Measurements from ENCODE around the gene HOXC10.

The HOXC10 gene

GRCh38 chr12:53995378-53996239 lies 10.7 kb downstream of the HOXC10 start:
- TF ChIP-seq POLR2A (IDR thresholded peaks at IDR 0.05; ENCODE audit: low read depth, low read length) = no peak
- TF ChIP-seq POLR2AphosphoS5 (IDR thresholded peaks at IDR 0.05; ENCODE audit: low read depth, low read length) = no peak
- no peak for TF ChIP-seq SPI1 (IDR thresholded peaks at IDR 0.05; ENCODE audit: low read depth, low read length)
- TF ChIP-seq TAF1 (IDR thresholded peaks at IDR 0.05; ENCODE audit: low read depth, low read length) = no peak
- no peak for TF ChIP-seq PAX5 (IDR thresholded peaks at IDR 0.05; ENCODE audit: insufficient read depth, low read length, severe bottlenecking)
- TF ChIP-seq POU2F2 (IDR thresholded peaks at IDR 0.05; ENCODE audit: low read depth, low read length) = no peak
- DNase-seq (ENCODE audit: insufficient read length, low spot score) = no peak
- FAIRE-seq = no peak

GRCh38 chr12:53996240-53997203 lies 11.6 kb downstream of the HOXC10 start:
- TF ChIP-seq SPI1 (IDR thresholded peaks at IDR 0.05; ENCODE audit: low read depth, low read length) (no peak), POLR2AphosphoS5 (IDR thresholded peaks at IDR 0.05; ENCODE audit: low read depth, low read length) (no peak), POU2F2 (IDR thresholded peaks at IDR 0.05; ENCODE audit: low read depth, low read length) (no peak), PAX5 (IDR thresholded peaks at IDR 0.05; ENCODE audit: insufficient read depth, low read length, severe bottlenecking) (no peak), TAF1 (IDR thresholded peaks at IDR 0.05; ENCODE audit: low read depth, low read length) (no peak), POLR2A (IDR thresholded peaks at IDR 0.05; ENCODE audit: low read depth, low read length) (no peak)
- DNase-seq (ENCODE audit: insufficient read length, low spot score) = no peak
- FAIRE-seq = no peak

- DNase-seq (ENCODE audit: insufficient read length, low spot score) (no peak), FAIRE-seq (no peak)
- TF ChIP-seq PAX5 (IDR thresholded peaks at IDR 0.05; ENCODE audit: insufficient read depth, low read length, severe bottlenecking) = no peak
- TF ChIP-seq POLR2AphosphoS5 (IDR thresholded peaks at IDR 0.05; ENCODE audit: low read depth, low read length) = no peak
- no peak for TF ChIP-seq TAF1 (IDR thresholded peaks at IDR 0.05; ENCODE audit: low read depth, low read length)
- no peak for TF ChIP-seq SPI1 (IDR thresholded peaks at IDR 0.05; ENCODE audit: low read depth, low read length)
- no peak for TF ChIP-seq POLR2A (IDR thresholded peaks at IDR 0.05; ENCODE audit: low read depth, low read length)
- no peak for TF ChIP-seq POU2F2 (IDR thresholded peaks at IDR 0.05; ENCODE audit: low read depth, low read length)
These were observed 12.5 kb downstream of the HOXC10 start for GRCh38 chr12:53997204-53998109.

- DNase-seq (ENCODE audit: insufficient read length, low spot score) (no peak), FAIRE-seq (no peak)
- TF ChIP-seq POLR2A (IDR thresholded peaks at IDR 0.05; ENCODE audit: low read depth, low read length) (no peak), POU2F2 (IDR thresholded peaks at IDR 0.05; ENCODE audit: low read depth, low read length) (no peak)
These were observed 13.4 kb downstream of the HOXC10 start for GRCh38 chr12:53998110-53998899.

GRCh38 chr12:53998900-53999236 lies 13.9 kb downstream of the HOXC10 start:
- FAIRE-seq = no peak
- TF ChIP-seq PAX5 (IDR thresholded peaks at IDR 0.05; ENCODE audit: insufficient read depth, low read length, severe bottlenecking) (no peak), TAF1 (IDR thresholded peaks at IDR 0.05; ENCODE audit: low read depth, low read length) (no peak), SPI1 (IDR thresholded peaks at IDR 0.05; ENCODE audit: low read depth, low read length) (no peak), POLR2A (IDR thresholded peaks at IDR 0.05; ENCODE audit: low read depth, low read length) (no peak), POLR2AphosphoS5 (IDR thresholded peaks at IDR 0.05; ENCODE audit: low read depth, low read length) (no peak), POU2F2 (IDR thresholded peaks at IDR 0.05; ENCODE audit: low read depth, low read length) (no peak)
- no peak for DNase-seq (ENCODE audit: insufficient read length, low spot score)

- no peak for FAIRE-seq
- DNase-seq (ENCODE audit: insufficient read length, low spot score) = no peak
These were observed 14.7 kb downstream of the HOXC10 start for GRCh38 chr12:53999559-54000115.

GRCh38 chr12:54000116-54001114 lies 15.5 kb downstream of the HOXC10 start, which contains the start of gene HOXC9:
Gene HOXC9 (plus strand): TSS chr12:54000161. CDS start chr12:54000189, 28 bp downstream.
- no peak for TF ChIP-seq POLR2AphosphoS5 (IDR thresholded peaks at IDR 0.05; ENCODE audit: low read depth, low read length)
- TF ChIP-seq POLR2A (IDR thresholded peaks at IDR 0.05; ENCODE audit: low read depth, low read length) = no peak
- TF ChIP-seq TAF1 (IDR thresholded peaks at IDR 0.05; ENCODE audit: low read depth, low read length) = no peak
- no peak for TF ChIP-seq SPI1 (IDR thresholded peaks at IDR 0.05; ENCODE audit: low read depth, low read length)
- no peak for TF ChIP-seq POU2F2 (IDR thresholded peaks at IDR 0.05; ENCODE audit: low read depth, low read length)
- TF ChIP-seq PAX5 (IDR thresholded peaks at IDR 0.05; ENCODE audit: insufficient read depth, low read length, severe bottlenecking) = no peak
- DNase-seq (ENCODE audit: insufficient read length, low spot score) (no peak), FAIRE-seq (no peak)

More at GRCh38 chr12:53999559-54000115, 14.7 kb downstream of the HOXC10 start:
- TF ChIP-seq POLR2AphosphoS5 (IDR thresholded peaks at IDR 0.05; ENCODE audit: low read depth, low read length) = no peak
- no peak for TF ChIP-seq TAF1 (IDR thresholded peaks at IDR 0.05; ENCODE audit: low read depth, low read length)
- no peak for TF ChIP-seq SPI1 (IDR thresholded peaks at IDR 0.05; ENCODE audit: low read depth, low read length)
- TF ChIP-seq POU2F2 (IDR thresholded peaks at IDR 0.05; ENCODE audit: low read depth, low read length) = no peak
- no peak for TF ChIP-seq POLR2A (IDR thresholded peaks at IDR 0.05; ENCODE audit: low read depth, low read length)
- no peak for TF ChIP-seq PAX5 (IDR thresholded peaks at IDR 0.05; ENCODE audit: insufficient read depth, low read length, severe bottlenecking)

Measured in GM12891 (cell line).